T follicular helper cell (primary cell): ENCODE data around the gene IL17REL.

Experiments
- DNase-seq: peaks from one replicate; pipeline ENCODE4 v3.0.0-alpha.2; 2020; ENCODE audit warnings: low read depth
- total RNA-seq, 2 experiments: gene quantifications; one replicate each; lab custom pipeline; 2026; lab: John Stamatoyannopoulos, UW

IL17REL gene
- total RNA-seq = 0.18 to 0.26 reads per million in 2 experiments

GRCh38 chr22:50012211-50013181 lies at the start of gene IL17REL:
IL17REL (minus strand) TSS chr22:50012765; CDS start chr22:50012646, 119 bp downstream.
- no peak for DNase-seq

- DNase-seq = no peak
These were observed 49.3 kb upstream of the IL17REL start for GRCh38 chr22:50061824-50062355.

DNA sequence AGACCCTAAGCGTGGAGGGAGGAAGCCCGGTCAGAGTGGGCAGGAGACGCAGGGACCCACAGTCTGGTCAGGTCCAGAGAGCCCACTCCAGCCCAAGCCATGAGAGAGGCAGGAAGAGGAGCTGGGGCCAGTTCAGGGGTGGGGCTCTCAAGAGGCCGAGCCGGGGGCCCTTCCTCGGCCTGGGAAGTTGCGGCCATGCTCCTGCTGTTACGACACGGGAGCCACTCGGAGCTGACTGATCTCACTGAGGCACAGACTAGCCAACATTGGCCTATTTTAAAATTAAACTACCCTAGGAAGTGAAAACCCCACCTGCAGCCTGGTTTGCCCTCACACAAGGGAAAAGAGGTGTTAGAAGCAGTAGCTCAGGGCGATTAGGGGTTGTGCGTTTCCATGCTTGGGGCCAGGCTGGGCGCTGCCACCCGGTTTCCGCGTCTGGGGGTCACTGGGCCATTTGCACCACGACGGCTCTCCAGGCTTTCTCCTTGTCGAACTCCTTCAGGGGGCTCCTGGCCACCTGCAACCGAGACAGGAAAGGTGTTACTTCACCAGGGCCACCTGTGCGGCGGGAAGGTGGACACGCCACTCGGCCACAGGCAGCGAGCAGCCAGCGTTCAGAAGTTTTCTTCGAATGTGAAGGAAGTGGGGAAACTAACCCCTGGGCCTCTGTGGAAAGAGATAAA lies 48.7 kb upstream of the IL17REL start:
- DNase-seq = no peak

- no peak for DNase-seq
These were observed 48.0 kb upstream of the IL17REL start for GRCh38 chr22:50060441-50061140.

DNA sequence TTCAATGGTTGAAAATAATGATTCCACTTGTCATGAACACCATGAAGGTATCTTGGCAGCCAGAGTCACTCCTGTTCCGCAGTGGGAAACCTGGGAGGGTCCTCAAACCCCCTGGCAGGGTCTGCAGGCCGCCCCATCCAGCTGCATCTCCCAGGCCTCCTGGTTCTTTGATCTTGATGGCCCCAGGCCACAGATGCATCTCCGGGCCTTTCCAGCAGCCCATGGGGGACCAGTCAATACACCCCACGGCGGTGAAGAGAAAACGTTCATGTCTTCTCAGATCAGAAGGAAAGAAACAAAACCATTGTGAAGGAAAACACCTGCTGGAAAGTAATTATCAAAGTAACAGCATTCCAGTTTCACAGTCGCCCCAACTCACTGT lies 47.3 kb upstream of the IL17REL start:
- DNase-seq = no peak

GRCh38 chr22:50058906-50059880 lies 46.6 kb upstream of the IL17REL start:
- DNase-seq = no peak

- no peak for DNase-seq
These were observed 45.7 kb upstream of the IL17REL start, which contains the start of gene TTLL8 for GRCh38 chr22:50058061-50058905. TTLL8 (minus strand) TSS chr22:50058298.

GRCh38 chr22:50057278-50058060 lies 44.9 kb upstream of the IL17REL start:
- no peak for DNase-seq

- DNase-seq = no peak
These were observed 43.8 kb upstream of the IL17REL start for GRCh38 chr22:50056214-50056972.

GRCh38 chr22:50053861-50054260 lies 41.3 kb upstream of the IL17REL start:
- DNase-seq = no peak

DNA sequence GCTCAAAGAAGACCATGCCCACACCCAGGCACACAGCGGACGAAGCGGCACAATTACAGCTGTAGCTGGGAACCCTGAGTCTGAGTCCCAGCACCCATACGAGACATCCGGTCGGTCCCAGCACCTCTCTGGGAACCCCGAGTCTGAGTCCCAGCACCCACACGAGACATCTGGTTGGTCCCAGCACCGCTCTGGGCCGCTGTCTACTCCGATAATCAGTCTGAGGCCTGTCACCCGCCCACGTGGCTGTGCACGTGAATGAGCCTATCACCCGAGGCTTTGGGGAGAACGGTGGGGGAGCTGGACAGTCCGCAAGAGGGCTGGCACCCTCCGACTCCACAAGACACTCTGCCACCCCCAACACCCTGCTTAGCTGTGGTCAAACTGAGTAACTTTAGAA lies 39.4 kb upstream of the IL17REL start:
- no peak for DNase-seq

- no peak for DNase-seq
These were observed 37.0 kb upstream of the IL17REL start for GRCh38 chr22:50049299-50050195.

DNA sequence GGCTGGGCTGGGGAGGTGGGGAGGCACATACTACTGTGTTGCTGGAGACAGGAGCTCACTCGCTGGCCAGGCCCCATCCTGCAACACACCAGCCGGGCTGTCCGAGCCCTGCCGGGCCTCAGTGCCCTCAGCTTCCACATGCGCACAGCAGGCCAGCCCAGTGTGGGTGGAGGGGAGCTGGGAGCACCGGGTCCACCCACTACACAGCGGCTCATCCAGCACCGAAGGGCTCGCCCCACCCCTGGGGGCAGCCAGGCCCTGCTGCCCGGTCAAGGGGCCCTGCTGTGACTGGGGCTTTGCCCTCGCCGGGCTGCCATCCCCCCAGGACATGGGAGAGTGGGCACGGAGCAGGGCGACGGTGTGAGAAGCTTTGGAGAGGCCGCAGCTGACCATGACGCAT lies 36.3 kb upstream of the IL17REL start:
- no peak for DNase-seq

GRCh38 chr22:50048061-50048765 lies 35.6 kb upstream of the IL17REL start:
- DNase-seq = no peak

GRCh38 chr22:50047346-50047745 lies 34.8 kb upstream of the IL17REL start:
- DNase-seq = no peak

GRCh38 chr22:50046481-50047245 lies 34.1 kb upstream of the IL17REL start:
- no peak for DNase-seq
